Neuronal stem cell (in vitro differentiated cells): ENCODE measurements around the gene TYK2. TPM values are rescaled to one million over a fixed set of nuclear protein-coding genes. Genes with fewer than 3 reads are reported as not detected.
A peak's percentile ranks its signal among the peaks of the same experiment; 100 is the strongest.

Experiments
- DNase-seq: peaks from one replicate; pipeline ENCODE4 v3.0.0-alpha.2; 2013; ENCODE audit warnings: low spot score
- H2AFZ ChIP-seq: one replicate; pipeline ENCODE4 v1.6.1; 2013; ENCODE audit warnings: mild to moderate bottlenecking, low read length, inconsistent platforms
- H2AK5ac ChIP-seq: 2 replicates; pipeline ENCODE4 v1.6.1; 2013; ENCODE audit warnings: low read depth, mild to moderate bottlenecking, inconsistent platforms, low read length, moderate library complexity, mixed read lengths
- H2BK120ac ChIP-seq: 2 replicates; pipeline ENCODE4 v1.6.1; 2013; ENCODE audit warnings: low read depth, mild to moderate bottlenecking, inconsistent platforms, low read length, moderate library complexity, mixed read lengths
- H2BK12ac ChIP-seq: one replicate; pipeline ENCODE4 v1.6.1; 2013; ENCODE audit warnings: low read length, inconsistent platforms
- H2BK15ac ChIP-seq: 2 replicates; pipeline ENCODE4 v1.6.1; 2013; ENCODE audit warnings: mild to moderate bottlenecking, low read length, inconsistent platforms, mixed read lengths
- H2BK5ac ChIP-seq: one replicate; pipeline ENCODE4 v1.6.1; 2013; ENCODE audit warnings: inconsistent platforms, mild to moderate bottlenecking, low read length, moderate library complexity
- H3K14ac ChIP-seq: one replicate; pipeline ENCODE4 v1.6.1; 2013; ENCODE audit warnings: low read length, inconsistent platforms
- H3K18ac ChIP-seq: 2 replicates; pipeline ENCODE4 v1.6.1; 2013; ENCODE audit warnings: low read length, inconsistent platforms
- H3K23ac ChIP-seq: 2 replicates; pipeline ENCODE4 v1.6.1; 2013; ENCODE audit warnings: low read depth, mild to moderate bottlenecking, mixed read lengths, low read length, inconsistent platforms; ENCODE audit not compliant: poor library complexity
- H3K27ac ChIP-seq: replicated peaks from 3 replicates; pipeline ENCODE4 v1.5.1; 2013; ENCODE audit warnings: low read length, inconsistent platforms
- H3K27me3 ChIP-seq, 3 experiments: 2 replicates each; pipeline ENCODE4 v1.6.1; 2013; ENCODE audit warnings: low read length in 3 of 3, mild to moderate bottlenecking in 2 of 3, inconsistent platforms in 1 of 3, low read depth in 1 of 3, mixed read lengths in 1 of 3, moderate library complexity in 1 of 3; ENCODE audit not compliant: control insufficient read depth in 3 of 3, insufficient read depth in 3 of 3
- H3K36me3 ChIP-seq, 2 donors: replicated peaks in 1 of 2; 2 replicates each; pipeline ENCODE4 v1.6.1; 2013; ENCODE audit warnings: low read length in 2 of 2; ENCODE audit not compliant: control insufficient read depth in 2 of 2, insufficient read depth in 2 of 2
- H3K4ac ChIP-seq: 2 replicates; pipeline ENCODE4 v1.6.1; 2013; ENCODE audit warnings: inconsistent platforms, mild to moderate bottlenecking, low read length, moderate library complexity
- H3K4me1 ChIP-seq, 2 donors: 1 replicate in 1 of 2; 2 replicates in 1 of 2; pipeline ENCODE4 v1.6.1; 2013; ENCODE audit warnings: low read length in 2 of 2, low read depth in 1 of 2; ENCODE audit not compliant: control insufficient read depth in 2 of 2, insufficient read depth in 1 of 2
- H3K4me2 ChIP-seq: one replicate; pipeline ENCODE4 v1.6.1; 2013; ENCODE audit warnings: mild to moderate bottlenecking, low read length, inconsistent platforms; ENCODE audit not compliant: insufficient read depth, poor library complexity, severe bottlenecking
- H3K4me3 ChIP-seq, 2 donors: 2 replicates each; pipeline ENCODE4 v1.5.1; 2013; ENCODE audit warnings: low read length in 2 of 2, mild to moderate bottlenecking in 2 of 2, inconsistent platforms in 1 of 2, moderate library complexity in 1 of 2
- H3K79me1 ChIP-seq: one replicate; pipeline ENCODE4 v1.6.1; 2013; ENCODE audit warnings: low read depth, mild to moderate bottlenecking, inconsistent platforms, low read length, moderate library complexity
- H3K9ac ChIP-seq: one replicate; pipeline ENCODE4 v1.6.1; 2013; ENCODE audit warnings: mild to moderate bottlenecking, low read depth, low read length, inconsistent platforms; ENCODE audit not compliant: poor library complexity
- H3K9me3 ChIP-seq, 2 donors: replicated peaks in 1 of 2; 2 replicates each; pipeline versions ENCODE3 to v1.6.1; 2013; ENCODE audit warnings: low read length in 2 of 2, mild to moderate bottlenecking in 2 of 2, inconsistent platforms in 1 of 2, low read depth in 1 of 2, mixed read lengths in 1 of 2, moderate library complexity in 1 of 2; ENCODE audit not compliant: control insufficient read depth in 2 of 2, insufficient read depth in 1 of 2
- H4K8ac ChIP-seq: one replicate; pipeline ENCODE4 v1.6.1; 2013; ENCODE audit warnings: low read depth, mild to moderate bottlenecking, inconsistent platforms, low read length, moderate library complexity
- H4K91ac ChIP-seq: one replicate; pipeline ENCODE4 v1.6.1; 2013; ENCODE audit warnings: low read length, low read depth, mild to moderate bottlenecking, inconsistent platforms; ENCODE audit not compliant: poor library complexity
- WGBS, 2 donors: extraction: QIAGEN DNeasy Blood & Tissue Kit; methylation state at CpG; one replicate each; pipeline ENCODE4 v1.1.7; 2013; ENCODE audit warnings: missing lambda C conversion rate in 2 of 2, mixed read lengths in 1 of 2; ENCODE audit not compliant: insufficient read length in 2 of 2, insufficient replicate concordance in 1 of 2; ENCODE audit errors: extremely low coverage in 2 of 2; 5-methylcytosine and 5-hydroxymethylcytosine counted together
- polyA plus RNA-seq, 2 experiments: library from polyadenylated mRNA; stranded (reverse); fragments of 200-250 nt; gene quantifications; one replicate each; pipeline ENCODE4 v1.2.3, GENCODE V29; 2013

Gene TYK2
- 31.5 TPM for polyA plus RNA-seq (2013, experiment 1 of 2)
- polyA plus RNA-seq (2013, experiment 2 of 2) = 29.4 TPM

DNA sequence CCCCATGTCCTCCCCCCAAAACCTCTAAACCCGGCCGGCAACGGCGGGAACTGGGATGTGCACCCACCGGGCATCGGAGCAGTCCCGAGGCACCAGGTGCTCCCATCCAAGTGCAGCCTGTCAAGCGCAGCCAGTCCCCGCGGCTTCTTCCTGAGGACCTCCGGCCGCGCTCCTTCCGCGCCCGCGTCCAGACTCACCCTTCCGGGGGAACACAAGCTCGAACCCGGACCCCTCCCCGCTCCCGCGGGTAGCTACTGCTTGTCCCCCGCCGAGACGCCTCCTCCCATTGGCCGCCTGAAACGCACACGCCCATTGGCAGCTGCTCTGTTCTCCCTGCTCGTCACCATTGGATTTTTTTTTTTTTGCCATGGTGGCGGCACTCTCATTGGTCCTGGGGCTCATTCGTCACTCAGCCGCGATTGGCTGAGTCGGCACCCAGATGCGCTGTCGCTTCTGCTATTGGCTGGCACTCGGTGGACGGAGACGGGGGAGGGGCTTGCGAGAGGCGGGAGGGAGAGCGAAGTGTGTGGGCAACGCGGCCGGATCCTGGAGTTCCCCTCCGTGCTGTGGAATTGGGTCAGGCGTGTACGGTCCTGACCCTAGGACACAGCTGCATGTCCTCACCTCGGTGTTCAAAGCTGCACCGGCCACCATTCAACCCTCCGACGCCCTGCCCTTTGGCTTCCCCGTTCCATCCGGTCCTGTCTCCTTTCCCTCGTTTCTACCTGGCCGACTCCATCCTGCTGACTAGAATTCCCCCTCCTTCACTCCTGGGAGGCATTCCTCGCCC, at the start of gene TYK2:
TSS of gene TYK2 (minus strand) at position 260 of the 790 bp plus-strand sequence. CDS start 2,166 bp downstream, outside the sequence.
- H3K23ac ChIP-seq = peak within 1 kb of the TSS; percentile 94
- H2AFZ ChIP-seq = peak within 1 kb of the TSS; percentile 93

GRCh38 chr19:10428996-10429381, 48.6 kb upstream of the TYK2 start:
- H4K91ac ChIP-seq = no peak overlapping the region
- 100% methylated on average over 1 of the region's 5 CpGs; no CpG with 5 or more reads in 1 of the 2 donors for WGBS, 2 donors
- H3K18ac ChIP-seq = no peak overlapping the region
- H2AFZ ChIP-seq = no peak overlapping the region
- H3K79me1 ChIP-seq = no peaks in the 10 kb centered on the region
- no peak overlapping the region for H3K4me3 ChIP-seq
- no peak overlapping the region for H2BK15ac ChIP-seq
- H4K8ac ChIP-seq = no peak overlapping the region
- DNase-seq = no peak
- H3K14ac ChIP-seq = no peak overlapping the region
- H3K4me2 ChIP-seq = no peak overlapping the region
- H3K9ac ChIP-seq = no peak overlapping the region
- no peaks in the 10 kb centered on the region for H3K36me3 ChIP-seq
- H3K27ac ChIP-seq = no peak overlapping the region
- no peak overlapping the region for H2BK5ac ChIP-seq
- peaks cover 6 to 14% of the 10 kb centered on the region in 2 donors for H3K4me1 ChIP-seq
- peaks cover 0 to 5% of the 10 kb centered on the region in 2 donors for H3K9me3 ChIP-seq
- no peak overlapping the region for H2BK120ac ChIP-seq
- no peak overlapping the region for H3K4ac ChIP-seq
- H3K27me3 ChIP-seq = peaks cover 26 to 90% (median 81%) of the 10 kb centered on the region in 3 experiments
- no peak overlapping the region for H3K23ac ChIP-seq
- H2BK12ac ChIP-seq = no peak overlapping the region
- H2AK5ac ChIP-seq = no peak overlapping the region

More for the DNA sequence above, at the start of gene TYK2:
- H3K27me3 ChIP-seq = no peaks in the 10 kb centered on the region
- peaks cover 2% of the 10 kb centered on the region for H3K79me1 ChIP-seq
- H3K4me3 ChIP-seq = peak within 1 kb of the TSS; percentile 78 to 89
- H3K4me1 ChIP-seq = peaks cover 0 to 4% of the 10 kb centered on the region in 2 donors
- no CpG with 5 or more reads among the region's 58 CpGs for WGBS, 2 donors
- peak within 1 kb of the TSS; percentile 60 for H3K27ac ChIP-seq
- H2BK12ac ChIP-seq = no peak within 1 kb of the TSS
- H3K18ac ChIP-seq = peak within 1 kb of the TSS; percentile 88
- H3K36me3 ChIP-seq = peaks cover 4 to 15% of the 10 kb centered on the region in 2 donors
- H3K9me3 ChIP-seq = no peaks in the 10 kb centered on the region
- peak within 1 kb of the TSS; percentile 11 for H3K14ac ChIP-seq
- no peak within 1 kb of the TSS for H3K4ac ChIP-seq
- H4K8ac ChIP-seq = peak within 1 kb of the TSS; percentile 95
- peak; percentile 98 for DNase-seq
- no peak within 1 kb of the TSS for H2AK5ac ChIP-seq
- peak within 1 kb of the TSS; percentile 87 for H3K9ac ChIP-seq
- peak within 1 kb of the TSS; percentile 7 for H2BK5ac ChIP-seq
- peak within 1 kb of the TSS; percentile 90 for H3K4me2 ChIP-seq
- no peak within 1 kb of the TSS for H2BK120ac ChIP-seq
- H2BK15ac ChIP-seq = peak within 1 kb of the TSS; percentile 7
- no peak within 1 kb of the TSS for H4K91ac ChIP-seq

DNA sequence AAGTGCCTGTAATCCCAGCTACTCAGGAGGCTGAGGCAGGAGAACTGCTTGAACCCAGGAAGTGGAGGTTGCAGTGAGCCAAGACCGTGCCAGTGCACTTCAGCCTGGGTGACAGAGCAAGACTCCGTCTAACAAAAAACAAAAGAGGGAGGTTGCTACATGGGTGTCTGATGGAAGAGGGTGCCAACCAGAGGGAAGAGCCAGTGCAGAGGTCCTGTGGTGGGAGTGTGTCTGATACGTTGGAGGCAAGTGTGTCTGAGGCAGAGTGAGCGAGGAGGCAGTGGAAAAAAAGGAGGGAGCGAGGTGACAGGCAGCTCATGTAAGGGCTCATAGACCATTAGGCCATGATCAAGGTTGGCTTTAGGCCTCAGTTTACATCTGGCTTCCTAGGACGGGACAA, 46.8 kb upstream of the TYK2 start:
- Histone ChIP-seq H3K23ac (no peak overlapping the region), H3K79me1 (no peaks in the 10 kb centered on the region), H3K27ac (no peak overlapping the region), H3K4me2 (no peak overlapping the region), H3K4me1 (peaks cover 0 to 7% of the 10 kb centered on the region in 2 donors), H3K9ac (no peak overlapping the region), H4K91ac (no peak overlapping the region), H3K9me3 (peaks cover 0 to 5% of the 10 kb centered on the region in 2 donors), H3K4me3 (no peak overlapping the region), H2BK120ac (no peak overlapping the region), H3K36me3 (no peaks in the 10 kb centered on the region), H2BK15ac (no peak overlapping the region), H3K14ac (no peak overlapping the region), H3K27me3 (peaks cover 26 to 87% (median 83%) of the 10 kb centered on the region in 3 experiments), H2BK12ac (no peak overlapping the region), H3K18ac (no peak overlapping the region), H4K8ac (no peak overlapping the region), H3K4ac (no peak overlapping the region), H2AK5ac (no peak overlapping the region), H2AFZ (no peak overlapping the region), H2BK5ac (no peak overlapping the region)
- no CpG with 5 or more reads among the region's 6 CpGs for WGBS, 2 donors
- no peak for DNase-seq

GRCh38 chr19:10424011-10424637, 43.8 kb upstream of the TYK2 start:
- H2BK120ac ChIP-seq = no peak overlapping the region
- H2BK15ac ChIP-seq = peak overlapping the region; percentile 84
- H3K4me3 ChIP-seq = peak overlapping the region in 1 of 2 donors; percentile 61
- H3K9me3 ChIP-seq = no peaks in the 10 kb centered on the region
- H3K27me3 ChIP-seq = peaks cover 17 to 81% (median 79%) of the 10 kb centered on the region in 3 experiments
- no peak overlapping the region for H4K91ac ChIP-seq
- H3K9ac ChIP-seq = no peak overlapping the region
- H3K36me3 ChIP-seq = no peaks in the 10 kb centered on the region
- H3K4me2 ChIP-seq = peak overlapping the region; percentile 32
- no peak overlapping the region for H3K14ac ChIP-seq
- H2BK12ac ChIP-seq = peak overlapping the region; percentile 16
- no CpG with 5 or more reads among the region's 38 CpGs for WGBS, 2 donors
- peaks cover 10 to 20% of the 10 kb centered on the region in 2 donors for H3K4me1 ChIP-seq
- peak overlapping the region; percentile 76 for H2AFZ ChIP-seq
- DNase-seq = peak; percentile 84
- H3K18ac ChIP-seq = peak overlapping the region; percentile 76
- no peak overlapping the region for H2AK5ac ChIP-seq
- H3K79me1 ChIP-seq = no peaks in the 10 kb centered on the region
- H3K4ac ChIP-seq = no peak overlapping the region
- no peak overlapping the region for H3K27ac ChIP-seq
- H3K23ac ChIP-seq = peak overlapping the region; percentile 81
- H2BK5ac ChIP-seq = no peak overlapping the region
- H4K8ac ChIP-seq = no peak overlapping the region
